GM10248 (cell line): Measurements from ENCODE around the gene ADGB.

Source experiments
- CTCF ChIA-PET: fragments of 300-600 bp; sonication (Branson Sonifier 250); formaldehyde crosslinking; extraction: SDS; loops from one replicate; lab custom pipeline; 2021; ENCODE audit warnings: antibody characterized with exemption; lab: Yijun Ruan, JAX
- POLR2A ChIA-PET: fragments of 350-650 bp; sonication (Branson Sonifier 250); formaldehyde crosslinking; extraction: SDS; loops from one replicate; lab custom pipeline; 2020; ENCODE audit warnings: antibody characterized with exemption; lab: Yijun Ruan, JAX
- DNase-seq: peaks from one replicate; pipeline ENCODE4 v3.0.0; 2012; ENCODE audit errors: extremely low spot score
- TF ChIP-seq, protein P1 (sequence below): IDR thresholded peaks from 2 replicates; pipeline ENCODE4 v1.5.1; 2012; ENCODE audit warnings: mild to moderate bottlenecking, low read depth; ENCODE audit errors: extremely low read depth, missing control alignments, control extremely low read depth

The ADGB gene

DNA sequence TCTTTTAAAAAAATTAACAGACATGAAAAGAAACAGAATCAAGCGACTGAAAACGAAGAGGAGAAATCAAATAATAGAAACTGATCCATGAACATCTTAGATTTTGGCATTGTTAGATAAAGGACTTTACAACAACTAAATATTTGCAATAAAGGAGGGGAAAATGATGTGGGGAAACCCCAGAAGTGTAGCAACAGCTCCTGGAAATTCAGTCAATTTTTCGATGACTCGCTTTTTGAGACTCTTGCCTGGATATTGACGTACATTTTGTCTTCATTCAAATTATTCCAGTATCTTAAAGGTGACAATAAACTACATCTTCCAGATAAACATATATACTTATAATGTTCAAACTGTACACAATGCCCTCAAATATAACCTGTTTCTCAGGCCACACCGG lies 44.1 kb downstream of the ADGB start:
- ChIA-PET POLR2A (no interaction called here), CTCF (interaction anchor here (0.6 to 0.9 kb wide), 2 partner anchors 14 to 22 kb away, joined by 3 read pairs; no protein-coding TSS in a partner anchor)
- no peak for DNase-seq
- TF ChIP-seq, protein P1, sequence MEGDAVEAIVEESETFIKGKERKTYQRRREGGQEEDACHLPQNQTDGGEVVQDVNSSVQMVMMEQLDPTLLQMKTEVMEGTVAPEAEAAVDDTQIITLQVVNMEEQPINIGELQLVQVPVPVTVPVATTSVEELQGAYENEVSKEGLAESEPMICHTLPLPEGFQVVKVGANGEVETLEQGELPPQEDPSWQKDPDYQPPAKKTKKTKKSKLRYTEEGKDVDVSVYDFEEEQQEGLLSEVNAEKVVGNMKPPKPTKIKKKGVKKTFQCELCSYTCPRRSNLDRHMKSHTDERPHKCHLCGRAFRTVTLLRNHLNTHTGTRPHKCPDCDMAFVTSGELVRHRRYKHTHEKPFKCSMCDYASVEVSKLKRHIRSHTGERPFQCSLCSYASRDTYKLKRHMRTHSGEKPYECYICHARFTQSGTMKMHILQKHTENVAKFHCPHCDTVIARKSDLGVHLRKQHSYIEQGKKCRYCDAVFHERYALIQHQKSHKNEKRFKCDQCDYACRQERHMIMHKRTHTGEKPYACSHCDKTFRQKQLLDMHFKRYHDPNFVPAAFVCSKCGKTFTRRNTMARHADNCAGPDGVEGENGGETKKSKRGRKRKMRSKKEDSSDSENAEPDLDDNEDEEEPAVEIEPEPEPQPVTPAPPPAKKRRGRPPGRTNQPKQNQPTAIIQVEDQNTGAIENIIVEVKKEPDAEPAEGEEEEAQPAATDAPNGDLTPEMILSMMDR = no peak

DNA sequence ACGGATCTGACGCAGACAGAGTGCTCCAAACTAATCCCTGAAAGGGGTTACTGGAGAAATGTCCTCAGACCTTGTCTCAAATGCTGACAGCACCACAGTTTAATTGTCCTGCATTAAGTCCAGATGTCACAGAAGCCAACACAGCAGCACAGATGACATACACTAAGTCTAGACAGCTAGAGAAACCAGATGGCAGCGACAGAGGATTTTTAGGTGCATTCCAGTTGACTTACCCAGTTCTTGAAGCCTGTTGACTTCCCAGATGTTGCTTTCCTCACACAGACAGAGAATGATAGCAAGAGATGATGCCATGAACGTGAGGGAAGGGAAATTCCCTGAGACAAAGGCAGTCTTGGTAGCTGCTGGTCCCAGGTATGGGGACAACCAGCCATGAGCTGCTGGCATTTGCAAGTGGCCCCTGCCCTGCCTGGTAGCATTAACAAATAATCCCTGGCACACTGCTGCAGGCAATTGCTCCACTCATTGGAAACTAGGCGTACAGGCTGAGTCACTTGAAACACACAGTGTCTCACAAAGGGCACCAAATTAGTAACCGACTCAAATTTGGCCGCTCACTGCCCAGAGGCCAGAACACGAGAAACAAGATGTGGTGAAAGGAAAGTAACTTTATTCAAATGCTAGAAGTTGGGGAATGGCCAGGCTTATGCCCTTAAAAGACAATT lies 52.2 kb downstream of the ADGB start:
- TF ChIP-seq, protein P1 = no peak
- CTCF ChIA-PET = interaction anchor here (1.1 to 1.2 kb wide), 2 partner anchors 9 to 13 kb away, joined by 3 read pairs; no protein-coding TSS in a partner anchor
- POLR2A ChIA-PET = no interaction called here
- no peak for DNase-seq

DNA sequence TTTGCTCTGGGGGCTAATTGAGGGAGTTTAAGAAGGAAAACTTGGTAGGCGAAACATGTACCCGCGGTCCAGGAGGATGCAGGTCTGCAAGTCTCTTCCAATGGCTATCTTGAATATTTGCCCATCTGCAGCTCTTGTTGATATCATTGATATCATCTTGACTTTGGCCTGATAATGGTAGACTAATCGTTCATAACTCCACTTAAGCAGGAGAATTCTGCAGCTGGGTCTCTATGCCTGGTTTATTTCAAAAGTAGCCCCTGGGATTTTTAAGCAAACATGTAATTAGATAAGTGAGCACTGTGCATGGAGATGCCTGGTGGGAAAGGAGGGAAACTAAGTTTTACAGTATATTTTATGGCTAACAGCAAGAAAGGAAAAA lies 52.7 kb downstream of the ADGB start:
- ChIA-PET POLR2A (no interaction called here), CTCF (interaction anchor here (1.1 to 1.3 kb wide), 3 partner anchors 8 to 13 kb away, joined by 3 read pairs; no protein-coding TSS in a partner anchor)
- TF ChIP-seq, protein P1 = no peak
- no peak for DNase-seq

DNA sequence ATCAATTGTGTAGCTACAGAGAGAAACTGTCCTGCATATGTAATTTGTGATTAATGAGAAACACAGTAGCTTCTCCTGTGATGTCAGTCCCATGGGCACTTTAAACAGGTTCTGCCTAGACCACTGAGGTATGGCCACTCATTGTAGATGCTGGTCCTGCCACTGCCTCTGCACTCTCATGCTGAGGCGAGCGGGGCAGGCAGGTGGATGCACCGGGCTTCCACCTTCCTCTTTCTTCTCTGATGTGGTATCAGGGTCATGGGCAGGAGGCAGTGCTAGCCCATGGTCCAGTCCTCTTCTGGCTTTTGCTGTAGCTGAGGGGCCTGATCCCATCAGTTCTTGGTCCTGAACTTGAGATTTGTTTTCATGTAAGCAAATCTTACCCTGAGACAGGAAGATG lies 58.7 kb downstream of the ADGB start:
- ChIA-PET POLR2A (no interaction called here), CTCF (interaction anchor here (1.3 to 1.6 kb wide), 3 partner anchors 7 to 23 kb away, joined by 3 to 5 read pairs (median 3); no protein-coding TSS in a partner anchor)
- DNase-seq = no peak
- TF ChIP-seq, protein P1 = no peak

DNA sequence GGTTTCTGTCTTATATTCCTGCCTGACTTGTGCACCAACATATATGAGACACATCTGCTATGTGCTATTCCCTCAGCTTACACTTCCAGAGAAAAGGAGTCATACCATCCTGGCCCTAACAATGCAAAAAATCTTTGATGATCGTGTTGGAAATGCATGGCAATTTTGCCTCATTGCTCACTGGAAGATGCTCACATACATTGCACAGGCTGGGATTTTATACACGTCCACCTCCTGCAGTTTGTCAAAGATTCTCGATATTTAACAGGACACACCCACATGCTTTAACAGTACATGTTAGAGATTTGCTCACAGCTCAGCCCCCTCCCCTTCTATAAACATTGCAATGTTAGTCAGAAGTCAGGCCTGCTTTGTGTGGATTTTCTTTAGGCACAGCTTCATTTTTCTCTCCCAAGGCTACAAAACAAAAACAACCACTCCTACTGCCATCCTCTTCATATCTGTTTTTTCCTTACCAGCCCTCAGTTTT lies 66.1 kb downstream of the ADGB start:
- TF ChIP-seq, protein P1 = no peak
- ChIA-PET POLR2A (no interaction called here), CTCF (interaction anchor here (0.8 to 1.7 kb wide), 6 partner anchors 8 to 22 kb away, joined by 3 to 5 read pairs (median 4); no protein-coding TSS in a partner anchor)
- DNase-seq = no peak

DNA sequence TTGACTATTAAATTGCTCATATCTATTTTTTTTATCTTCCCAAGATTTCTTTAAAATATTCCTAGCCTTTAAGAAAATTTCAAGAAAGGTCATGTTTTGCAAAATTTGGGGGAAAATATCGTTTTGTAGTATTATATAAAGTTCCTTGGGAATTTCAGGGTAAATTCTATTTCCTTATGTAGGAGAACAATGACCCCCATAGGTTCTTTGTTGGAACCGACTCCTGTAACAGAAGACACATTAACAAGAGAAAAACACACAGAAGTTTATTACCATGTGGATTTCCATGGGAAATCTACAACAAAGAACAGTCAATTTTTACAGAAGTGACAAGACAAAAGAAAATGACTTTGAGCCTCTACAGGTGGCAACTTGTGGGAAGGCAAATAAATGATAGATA lies 68.1 kb downstream of the ADGB start:
- no peak for DNase-seq
- ChIA-PET CTCF (no interaction called here), POLR2A (no interaction called here)
- TF ChIP-seq, protein P1 = no peak
